ENCODE data around the gene NTF3.

DNA sequence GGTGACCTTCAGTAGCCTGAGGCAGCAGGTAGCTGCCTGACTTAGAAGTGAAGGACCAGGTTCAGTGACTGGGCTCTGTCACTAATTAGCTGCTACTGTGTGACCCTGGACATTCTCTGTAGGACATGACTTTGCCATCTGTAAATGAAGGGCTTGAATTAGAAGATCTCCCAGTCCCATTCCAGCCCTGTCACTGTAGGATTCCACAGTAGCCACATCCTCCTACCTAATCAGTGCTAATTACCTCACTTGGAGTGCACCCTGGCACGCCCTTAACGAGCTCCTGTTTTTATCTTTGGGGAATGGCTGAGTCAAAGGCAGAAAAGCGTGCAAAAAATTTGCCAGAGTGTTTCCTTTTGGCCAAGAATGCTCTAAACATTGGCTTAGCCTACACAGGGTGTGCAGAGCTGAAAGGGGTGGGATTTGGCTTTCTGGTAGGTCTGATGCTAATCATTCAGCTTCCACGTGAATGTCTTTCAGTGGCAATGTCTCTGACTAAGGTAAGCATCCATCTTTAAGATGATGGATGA is 6.8 kb downstream of the NTF3 start:
- TF ChIP-seq POLR2A (IDR thresholded peaks at IDR 0.05; ENCODE audit: low read depth, low read length) (no peak), POLR2AphosphoS5 (IDR thresholded peaks at IDR 0.05; ENCODE audit: low read depth, low read length) (no peak)

Measured in GM12892 (cell line).